Gastroesophageal sphincter (tissue), 4 donors: Measurements from ENCODE around the gene TSPAN5. TPM values are rescaled to one million over a fixed set of nuclear protein-coding genes. Genes with fewer than 3 reads are reported as not detected.

Experiments
- ATAC-seq: fragments of 150-250 bp; one replicate; pipeline ENCODE4 v1.9.1; 2016; ENCODE audit warnings: mild to moderate bottlenecking, moderate library complexity
- H3K27ac ChIP-seq, 4 donors: fragments of 200-600 bp; sonication (generic) in 3 of 4; 1 replicate in 3 of 4; 2 replicates in 1 of 4; pipeline ENCODE4 v1.5.1; 2016 to 2019
- H3K27me3 ChIP-seq: fragments of 200-600 bp; sonication (generic); one replicate; pipeline ENCODE4 v1.5.1; 2019
- H3K36me3 ChIP-seq, 2 donors: fragments of 200-600 bp; sonication (generic); one replicate each; pipeline ENCODE4 v1.5.1; 2019; ENCODE audit warnings: control low read depth in 1 of 2
- H3K4me1 ChIP-seq, 3 donors: fragments of 200-600 bp; sonication (generic); 1 replicate in 2 of 3; 2 replicates in 1 of 3; pipeline ENCODE4 v1.5.1; 2016 to 2019; ENCODE audit warnings: control low read depth in 2 of 3
- H3K4me3 ChIP-seq, 2 donors: fragments of 200-600 bp; sonication (generic); one replicate each; pipeline ENCODE4 v1.5.1; 2019; ENCODE audit warnings: mild to moderate bottlenecking in 1 of 2, moderate library complexity in 1 of 2
- H3K9me3 ChIP-seq, 3 donors: fragments of 200-600 bp; sonication (generic); one replicate each; pipeline ENCODE4 v1.5.1; 2017 to 2019; ENCODE audit warnings: control low read depth in 2 of 3
- EP300 ChIP-seq: sonication (generic); formaldehyde crosslinking; IDR thresholded peaks from one replicate; pipeline ENCODE4 v1.6.1; 2017; ENCODE audit warnings: antibody characterized with exemption, mild to moderate bottlenecking
- POLR2A ChIP-seq, 2 donors: fragments of 450-650 bp; IDR thresholded peaks; one replicate each; pipeline ENCODE4 v1.6.1; 2017; ENCODE audit warnings: antibody characterized with exemption in 2 of 2, mild to moderate bottlenecking in 2 of 2, moderate library complexity in 1 of 2
- POLR2AphosphoS5 ChIP-seq: sonication (generic); formaldehyde crosslinking; IDR thresholded peaks from one replicate; pipeline ENCODE4 v1.6.1; 2017; ENCODE audit warnings: antibody characterized with exemption
- WGBS, 2 donors: methylation state at CpG; one replicate each; pipeline ENCODE4 v1.1.5; 2018; ENCODE audit warnings: low coverage in 1 of 2; 5-methylcytosine and 5-hydroxymethylcytosine counted together
- total RNA-seq, 4 donors: library from RNA; depleted of rRNA; stranded (reverse); fragments of >200 nt; gene quantifications; one replicate each; pipeline ENCODE4 v1.1.0, GENCODE V29; 2016
- TF ChIP-seq, protein P1 (sequence below), 4 experiments: fragments of 200-600 bp in 2 of 4; fragments of 450-650 bp in 2 of 4; sonication (generic) in 1 of 4; IDR thresholded peaks; one replicate each; pipeline ENCODE4 v1.5.1; 2017 to 2019; ENCODE audit warnings: antibody characterized with exemption in 4 of 4, mild to moderate bottlenecking in 2 of 4, moderate library complexity in 2 of 4

Gene TSPAN5
- total RNA-seq, 4 donors from 2014 or later: 9.8 to 14.0 (median 12.2) TPM

DNA sequence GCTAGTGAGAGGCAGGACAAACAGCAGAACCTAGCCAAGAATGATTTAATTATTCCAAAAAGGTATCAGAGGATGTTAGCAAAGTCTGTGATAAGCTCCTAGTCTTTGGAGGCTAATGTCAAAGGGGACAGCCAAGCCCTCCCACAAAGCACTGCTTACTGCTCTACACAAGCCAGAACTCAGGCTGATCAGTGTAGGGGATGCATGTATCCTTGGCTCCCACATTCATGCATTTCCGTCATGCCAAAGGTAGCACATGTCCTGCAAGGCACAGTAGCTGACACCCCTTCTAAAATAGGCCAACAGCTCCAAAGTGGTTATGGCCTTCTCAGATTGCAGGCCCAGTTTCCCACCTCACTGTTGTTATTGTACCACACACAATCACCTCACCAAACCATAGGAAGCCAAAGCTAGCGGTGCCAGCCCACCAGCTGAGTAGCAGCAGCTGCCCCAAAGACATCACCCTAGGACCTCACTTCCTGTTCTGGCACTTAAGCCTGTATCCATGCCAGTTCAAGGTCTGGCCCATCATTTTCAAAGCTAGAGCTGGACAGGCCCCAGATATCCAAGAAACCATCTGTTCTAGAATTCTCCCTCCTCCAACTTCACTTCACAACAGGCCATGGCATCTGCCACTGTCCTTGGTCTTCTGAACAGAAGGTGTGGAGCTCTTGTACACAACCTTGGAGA lies 40.9 kb downstream of the TSPAN5 start:
- Histone ChIP-seq H3K36me3 (no peaks in the 10 kb centered on the region), H3K9me3 (no peaks in the 10 kb centered on the region), H3K27me3 (no peaks in the 10 kb centered on the region), H3K4me1 (no peaks in the 10 kb centered on the region), H3K4me3 (no peak overlapping the region), H3K27ac (no peak overlapping the region)
- peak; percentile 26 for ATAC-seq
- no peak for TF ChIP-seq POLR2AphosphoS5
- no peak for TF ChIP-seq EP300
- TF ChIP-seq, protein P1, sequence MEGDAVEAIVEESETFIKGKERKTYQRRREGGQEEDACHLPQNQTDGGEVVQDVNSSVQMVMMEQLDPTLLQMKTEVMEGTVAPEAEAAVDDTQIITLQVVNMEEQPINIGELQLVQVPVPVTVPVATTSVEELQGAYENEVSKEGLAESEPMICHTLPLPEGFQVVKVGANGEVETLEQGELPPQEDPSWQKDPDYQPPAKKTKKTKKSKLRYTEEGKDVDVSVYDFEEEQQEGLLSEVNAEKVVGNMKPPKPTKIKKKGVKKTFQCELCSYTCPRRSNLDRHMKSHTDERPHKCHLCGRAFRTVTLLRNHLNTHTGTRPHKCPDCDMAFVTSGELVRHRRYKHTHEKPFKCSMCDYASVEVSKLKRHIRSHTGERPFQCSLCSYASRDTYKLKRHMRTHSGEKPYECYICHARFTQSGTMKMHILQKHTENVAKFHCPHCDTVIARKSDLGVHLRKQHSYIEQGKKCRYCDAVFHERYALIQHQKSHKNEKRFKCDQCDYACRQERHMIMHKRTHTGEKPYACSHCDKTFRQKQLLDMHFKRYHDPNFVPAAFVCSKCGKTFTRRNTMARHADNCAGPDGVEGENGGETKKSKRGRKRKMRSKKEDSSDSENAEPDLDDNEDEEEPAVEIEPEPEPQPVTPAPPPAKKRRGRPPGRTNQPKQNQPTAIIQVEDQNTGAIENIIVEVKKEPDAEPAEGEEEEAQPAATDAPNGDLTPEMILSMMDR (IDR thresholded peaks at IDR 0.05): no peak
- TF ChIP-seq POLR2A (IDR thresholded peaks at IDR 0.05): no peak
- WGBS, 2 donors: 100% methylated on average over 1 of the region's 2 CpGs; no CpG with 5 or more reads in 1 of the 2 donors

DNA sequence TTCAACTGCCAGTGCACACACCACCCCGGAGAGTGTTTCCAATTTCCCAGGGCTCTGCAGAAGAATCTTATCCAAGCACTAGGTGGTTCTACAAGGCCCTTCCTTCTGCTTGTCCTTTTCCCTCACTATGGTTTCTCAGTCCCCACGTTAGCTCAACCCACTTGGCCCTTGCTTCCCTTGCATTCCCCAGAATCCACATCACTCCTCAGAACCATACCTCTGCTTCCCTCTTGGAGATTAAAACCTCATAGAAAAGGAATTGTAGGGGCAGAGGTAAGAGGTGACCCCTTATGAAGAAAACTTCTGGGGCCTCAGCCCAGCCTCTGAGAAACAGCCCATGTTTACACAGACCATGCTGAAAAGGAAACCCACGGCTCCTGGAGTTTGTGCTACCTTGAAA lies 42.4 kb downstream of the TSPAN5 start:
- no peaks in the 10 kb centered on the region for H3K4me1 ChIP-seq

DNA sequence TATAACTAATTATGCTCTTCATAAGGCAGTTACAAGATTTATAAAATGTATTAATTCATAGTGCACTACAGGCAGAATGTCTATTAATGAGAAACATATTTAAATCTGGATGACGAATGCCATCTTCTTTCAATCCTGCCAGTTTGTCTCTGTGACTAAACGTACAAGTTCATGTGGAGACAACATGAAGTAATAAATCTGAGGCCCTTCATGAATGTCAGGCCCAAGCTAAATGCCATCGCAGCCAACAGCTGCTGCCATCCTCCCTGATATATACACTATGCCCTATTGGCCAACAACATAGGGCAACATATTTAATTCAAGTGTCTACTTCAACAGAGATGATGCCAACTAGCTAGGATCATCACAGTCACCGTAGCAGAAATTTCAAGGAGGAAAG lies 43.7 kb downstream of the TSPAN5 start:
- Histone ChIP-seq H3K4me1 (no peaks in the 10 kb centered on the region), H3K9me3 (no peaks in the 10 kb centered on the region), H3K4me3 (no peak overlapping the region), H3K36me3 (no peaks in the 10 kb centered on the region), H3K27me3 (no peaks in the 10 kb centered on the region), H3K27ac (no peak overlapping the region)
- no peak for TF ChIP-seq EP300
- no peak for TF ChIP-seq POLR2AphosphoS5
- no peak for TF ChIP-seq POLR2A (IDR thresholded peaks at IDR 0.05)
- 73 to 82% methylated on average over 3 of the region's 4 CpGs for WGBS, 2 donors
- ATAC-seq: no peak

More for the DNA sequence above, 42.4 kb downstream of the TSPAN5 start:
- no peak overlapping the region for H3K27ac ChIP-seq
- TF ChIP-seq POLR2AphosphoS5: no peak
- TF ChIP-seq, protein P1 (IDR thresholded peaks at IDR 0.05): no peak
- TF ChIP-seq POLR2A (IDR thresholded peaks at IDR 0.05): no peak
- TF ChIP-seq EP300: no peak
- no peak for ATAC-seq
- no peak overlapping the region for H3K4me3 ChIP-seq
- no peaks in the 10 kb centered on the region for H3K9me3 ChIP-seq
- 75 to 81% methylated on average over 2 to 3 of the region's 3 CpGs for WGBS, 2 donors
- H3K27me3 ChIP-seq: no peaks in the 10 kb centered on the region
- H3K36me3 ChIP-seq: no peaks in the 10 kb centered on the region

DNA sequence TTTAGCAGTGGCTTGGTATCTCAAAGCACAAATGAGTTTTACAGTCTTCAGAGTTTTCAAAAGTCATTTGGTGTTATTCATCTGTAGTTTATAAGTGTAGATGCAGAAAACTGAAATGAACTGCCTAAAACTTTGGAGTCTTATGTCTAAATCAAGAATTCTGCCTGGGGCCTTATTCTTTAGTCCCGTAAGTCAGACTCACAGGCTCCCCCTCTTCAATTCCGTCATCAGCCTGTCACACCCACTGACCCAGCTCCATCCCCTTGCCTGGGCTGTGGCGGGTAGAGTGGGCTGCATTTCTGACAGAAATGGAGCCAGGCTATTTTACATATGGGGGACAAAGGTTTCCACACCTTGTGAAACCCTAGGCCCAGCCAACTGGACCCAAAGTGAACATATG lies 44.3 kb downstream of the TSPAN5 start:
- H3K27ac ChIP-seq: no peak overlapping the region
- no peaks in the 10 kb centered on the region for H3K9me3 ChIP-seq
- no peak overlapping the region for H3K4me3 ChIP-seq
- no peak for TF ChIP-seq EP300
- TF ChIP-seq POLR2AphosphoS5: no peak
- no peak for TF ChIP-seq POLR2A (IDR thresholded peaks at IDR 0.05)
- TF ChIP-seq, protein P1 (IDR thresholded peaks at IDR 0.05): no peak
- no peak for ATAC-seq
- H3K27me3 ChIP-seq: no peaks in the 10 kb centered on the region
- 92 to 100% methylated on average over 1 to 2 of the region's 3 CpGs for WGBS, 2 donors
- no peaks in the 10 kb centered on the region for H3K4me1 ChIP-seq
- H3K36me3 ChIP-seq: no peaks in the 10 kb centered on the region

DNA sequence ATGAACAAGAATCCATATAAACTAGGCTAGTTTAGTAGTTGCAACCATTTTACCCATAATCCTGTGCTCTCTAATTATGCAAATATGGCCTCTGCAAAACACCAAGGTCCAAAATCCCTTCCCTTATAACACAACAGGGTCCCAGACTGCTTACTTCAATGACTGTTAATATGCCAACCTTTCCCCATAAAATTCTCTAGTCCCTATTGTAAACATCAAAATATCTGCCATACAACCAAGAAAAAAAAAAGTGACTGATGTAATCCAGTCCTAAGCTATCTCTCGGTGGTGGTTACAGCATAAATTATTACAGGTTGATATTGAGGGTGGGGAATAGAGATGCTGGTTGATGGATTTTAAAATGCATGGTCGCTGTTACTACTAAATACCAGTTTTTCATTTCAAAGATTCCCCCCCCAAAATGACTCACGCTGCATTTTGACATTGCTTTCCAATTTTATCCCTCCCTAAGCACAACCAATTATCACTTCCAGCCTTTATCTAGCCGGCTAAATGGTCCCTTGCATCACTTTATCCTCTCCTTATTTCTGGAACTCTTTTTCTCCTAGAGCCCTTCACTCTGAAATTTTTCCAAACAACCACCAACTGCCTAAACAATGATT lies 44.8 kb downstream of the TSPAN5 start:
- WGBS, 2 donors: 56 to 57% methylated on average over 4 of the region's 4 CpGs
- H3K36me3 ChIP-seq: no peaks in the 10 kb centered on the region
- no peaks in the 10 kb centered on the region for H3K27me3 ChIP-seq
- H3K4me3 ChIP-seq: no peak overlapping the region
- H3K27ac ChIP-seq: no peak overlapping the region
- H3K9me3 ChIP-seq: no peaks in the 10 kb centered on the region
- ATAC-seq: no peak
- H3K4me1 ChIP-seq: no peaks in the 10 kb centered on the region
- TF ChIP-seq POLR2AphosphoS5: no peak
